B cell (primary cell): ENCODE results near the gene GPR146. TPM values are rescaled to one million over a fixed set of nuclear protein-coding genes. Genes with fewer than 3 reads are reported as not detected.
"Not testable (repeated sequence)": the region's sequence is repeated elsewhere in the genome, so short reads cannot be mapped to it uniquely, and the experiment has no call there.

Source experiments
- ATAC-seq: fragments of 200-7000 bp; cut with Tn5 transposase; one replicate; pipeline ENCODE4 v1.10.0; 2021; ENCODE audit warnings: low read depth, mild to moderate bottlenecking, moderate number of reproducible peaks, moderate library complexity
- CTCF ChIA-PET: fragments of 350-600 bp; sonication (Branson Sonifier 250); formaldehyde crosslinking; loops from one replicate; lab custom pipeline; 2021; ENCODE audit warnings: antibody characterized with exemption, inconsistent platforms; lab: Charles Lee
- POLR2A ChIA-PET: fragments of 350-600 bp; sonication (Branson Sonifier 250); formaldehyde crosslinking; loops from one replicate; lab custom pipeline; 2021; ENCODE audit warnings: antibody characterized with exemption; lab: Charles Lee
- DNase-seq: peaks from one replicate; pipeline ENCODE4 v3.0.0; 2013
- H2AFZ ChIP-seq: 2 replicates; pipeline ENCODE4 v1.6.1; 2012; ENCODE audit warnings: mild to moderate bottlenecking, low read depth, low read length; ENCODE audit not compliant: insufficient read depth, poor library complexity, severe bottlenecking
- H3K27ac ChIP-seq, 2 donors: 1 replicate in 1 of 2; 2 replicates in 1 of 2; pipeline ENCODE4 v1.5.1; 2012 to 2013; ENCODE audit warnings: low read length in 2 of 2, mild to moderate bottlenecking in 2 of 2, moderate library complexity in 1 of 2
- H3K27me3 ChIP-seq, 4 experiments: fragments of 200-600 bp in 1 of 4; sonication (generic) in 1 of 4; replicated peaks in 1 of 4; 1 replicate in 2 of 4; 2 replicates in 2 of 4; pipeline versions ENCODE4 v1.6.1 to v1.7.0; 2013 to 2016; ENCODE audit warnings: low read length in 3 of 4, mild to moderate bottlenecking in 2 of 4, mixed read lengths in 1 of 4, moderate library complexity in 1 of 4; ENCODE audit not compliant: insufficient read depth in 4 of 4, control insufficient read depth in 3 of 4; ENCODE audit errors: control extremely low read depth in 1 of 4
- H3K36me3 ChIP-seq, 2 experiments: replicated peaks in 1 of 2; 1 replicate in 1 of 2; 2 replicates in 1 of 2; pipeline versions ENCODE4 v1.6.1 to v1.7.1; 2013; ENCODE audit warnings: low read length in 1 of 2; ENCODE audit not compliant: insufficient read depth in 2 of 2, control insufficient read depth in 1 of 2; ENCODE audit errors: control extremely low read depth in 1 of 2, extremely low read depth in 1 of 2
- H3K4me1 ChIP-seq, 2 donors: fragments of 200-600 bp in 1 of 2; sonication (generic) in 1 of 2; 1 replicate in 1 of 2; 2 replicates in 1 of 2; pipeline versions ENCODE4 v1.5.1 to v1.6.1; 2013 to 2017; ENCODE audit warnings: low read length in 2 of 2; ENCODE audit not compliant: control insufficient read depth in 2 of 2, insufficient read depth in 2 of 2
- H3K4me2 ChIP-seq: replicated peaks from 2 replicates; pipeline ENCODE3; 2012; ENCODE audit warnings: mild to moderate bottlenecking, low read depth, low read length; ENCODE audit not compliant: poor library complexity, severe bottlenecking
- H3K4me3 ChIP-seq, 5 experiments: fragments of 200-600 bp in 1 of 5; sonication (generic) in 1 of 5; 1 replicate in 3 of 5; 2 replicates in 2 of 5; pipeline versions ENCODE4 v1.5.1 to v1.7.0; 2011 to 2016; ENCODE audit warnings: low read length in 4 of 5, mild to moderate bottlenecking in 4 of 5, low read depth in 2 of 5, control low read depth in 1 of 5, moderate library complexity in 1 of 5; ENCODE audit not compliant: insufficient read depth in 1 of 5; ENCODE audit errors: control extremely low read depth in 1 of 5, extremely low read depth in 1 of 5
- H3K79me2 ChIP-seq: fragments of 200-600 bp; sonication (generic); one replicate; pipeline ENCODE4 v1.6.0; 2016; ENCODE audit warnings: low read length; ENCODE audit not compliant: control insufficient read depth, insufficient read depth
- H3K9ac ChIP-seq: fragments of 200-600 bp; sonication (generic); 2 replicates; pipeline ENCODE4 v1.6.1; 2017; ENCODE audit warnings: mild to moderate bottlenecking, low read length, moderate library complexity
- H3K9me3 ChIP-seq, 3 donors: one replicate each; pipeline versions ENCODE4 v1.6.1 to v1.7.1; 2013; ENCODE audit warnings: low read length in 2 of 3; ENCODE audit not compliant: control insufficient read depth in 2 of 3, insufficient read depth in 1 of 3; ENCODE audit errors: control extremely low read depth in 1 of 3
- H4K20me1 ChIP-seq: 2 replicates; pipeline ENCODE4 v1.6.0; 2012; ENCODE audit warnings: mild to moderate bottlenecking, low read length; ENCODE audit not compliant: insufficient read depth, control insufficient read depth, poor library complexity, severe bottlenecking
- H3K27ac Mint-ChIP-seq: one replicate; pipeline ENCODE4 v1.8.0; 2021; ENCODE audit warnings: mixed read lengths
- H3K27me3 Mint-ChIP-seq: one replicate; pipeline ENCODE4 v1.8.0; 2021; ENCODE audit warnings: mixed read lengths
- H3K4me1 Mint-ChIP-seq: one replicate; pipeline ENCODE4 v1.8.0; 2021; ENCODE audit warnings: mixed read lengths
- H3K4me3 Mint-ChIP-seq: one replicate; pipeline ENCODE4 v1.8.0; 2021; ENCODE audit warnings: mixed read lengths
- H3K9me3 Mint-ChIP-seq: one replicate; pipeline ENCODE4 v1.8.0; 2022; ENCODE audit warnings: mixed read lengths; ENCODE audit not compliant: insufficient read depth
- WGBS: methylation state at CpG from one replicate; pipeline ENCODE4 v1.1.5; 2013; ENCODE audit warnings: missing lambda C conversion rate; ENCODE audit not compliant: insufficient coverage; 5-methylcytosine and 5-hydroxymethylcytosine counted together
- intact Hi-C: fragments of 100-400 bp; cut with micrococcal nuclease; formaldehyde crosslinking; loops from one replicate; pipeline ENCODE4 v1.10.0; 2022
- polyA plus RNA-seq: library from polyadenylated mRNA; depleted of rRNA; stranded (reverse); fragments of >200 nt; gene quantifications from 2 replicates; pipeline ENCODE4 v1.2.3, GENCODE V29; 2012
- total RNA-seq, 2 donors: library from RNA; stranded (reverse); fragments of 120-200 nt in 1 of 2; gene quantifications; 1 replicate in 1 of 2; 2 replicates in 1 of 2; pipeline versions ENCODE4 v1.2.3 to v1.2.4, GENCODE V29; 2013 to 2022

GPR146 gene
- total and polyA plus RNA-seq, 2 donors (not counting 1 experiment from before 2014, with no cell fraction given): 4.2 to 45.4 TPM

DNA sequence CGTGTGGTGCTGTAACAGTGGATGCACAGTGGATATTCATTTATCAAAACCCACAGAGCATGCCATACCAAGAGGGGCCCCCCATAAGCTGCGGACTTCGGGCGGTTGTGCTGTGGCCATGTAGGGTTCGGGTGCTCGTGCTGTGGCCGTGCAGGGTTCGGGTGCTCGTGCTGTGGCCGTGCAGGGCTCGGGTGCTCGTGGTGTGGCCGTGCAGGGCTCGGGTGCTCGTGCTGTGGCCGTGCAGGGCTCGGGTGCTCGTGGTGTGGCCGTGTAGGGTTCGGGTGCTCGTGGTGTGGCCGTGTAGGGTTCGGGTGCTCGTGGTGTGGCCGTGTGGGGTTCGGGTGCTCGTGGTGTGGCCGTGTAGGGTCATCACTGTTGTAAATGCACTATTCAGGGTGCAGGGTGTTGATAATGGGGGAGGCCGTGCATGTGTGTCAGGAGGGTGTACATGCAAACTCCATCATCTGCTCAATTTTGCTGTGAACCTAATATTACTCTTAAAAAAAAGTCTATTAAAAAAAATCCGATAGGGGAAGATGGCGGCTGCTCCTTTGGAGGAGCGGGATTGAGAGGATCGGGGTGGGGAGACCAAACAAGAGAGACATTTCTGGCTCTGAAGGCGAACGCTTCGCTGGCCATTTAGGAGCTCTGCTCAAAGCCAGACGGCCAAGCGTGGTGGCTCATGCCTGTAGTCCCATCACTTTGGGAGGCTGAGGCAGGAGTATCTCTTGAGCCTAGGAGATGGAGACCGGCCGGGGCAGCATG is 8.0 kb upstream of the GPR146 start:
- POLR2A ChIA-PET, H3K4me1 ChIP-seq: not testable (repeated sequence)

GRCh38 chr7:1040233-1040632 is 4.1 kb upstream of the GPR146 start:
- intact Hi-C loops, H3K4me2 ChIP-seq, H3K9me3 ChIP-seq, H2AFZ ChIP-seq, H3K9ac ChIP-seq, H3K9me3 Mint-ChIP-seq, ATAC-seq, H3K27me3 ChIP-seq, H3K4me3 ChIP-seq, H4K20me1 ChIP-seq, H3K27ac ChIP-seq, H3K27ac Mint-ChIP-seq, H3K27me3 Mint-ChIP-seq, H3K79me2 ChIP-seq, H3K36me3 ChIP-seq, H3K4me3 Mint-ChIP-seq, DNase-seq: not testable (repeated sequence)
- ChIA-PET CTCF (interaction anchor here (1.2 to 1.7 kb wide), 3 partner anchors 25 to 47 kb away, joined by 4 to 5 read pairs (median 4); no protein-coding TSS in a partner anchor), POLR2A (interaction anchor here (0.5 to 0.7 kb wide), 2 partner anchors 20 to 46 kb away, joined by 3 read pairs; no protein-coding TSS in a partner anchor)
- WGBS: no CpG with 5 or more reads among the region's 1 CpG
- peaks cover 12% of the 10 kb centered on the region for H3K4me1 Mint-ChIP-seq
- peaks cover 10 to 16% of the 10 kb centered on the region in 2 donors for H3K4me1 ChIP-seq

More for the DNA sequence above, 8.0 kb upstream of the GPR146 start:
- ATAC-seq, H3K4me3 ChIP-seq, H3K4me2 ChIP-seq, H4K20me1 ChIP-seq, H3K27me3 Mint-ChIP-seq, H3K27ac Mint-ChIP-seq, H2AFZ ChIP-seq, H3K36me3 ChIP-seq, H3K9ac ChIP-seq, H3K9me3 ChIP-seq, H3K27ac ChIP-seq, H3K9me3 Mint-ChIP-seq, DNase-seq, CTCF ChIA-PET, intact Hi-C loops, H3K79me2 ChIP-seq, H3K27me3 ChIP-seq, H3K4me1 Mint-ChIP-seq, H3K4me3 Mint-ChIP-seq: not testable (repeated sequence)
- 97% methylated on average over 23 of the region's 40 CpGs for WGBS
